NCI-H526 (cell line): Measurements from ENCODE around the gene EIF6.
"Not testable (repeated sequence)": the region's sequence is repeated elsewhere in the genome, so short reads cannot be mapped to it uniquely, and the experiment has no call there.

Experiments
- DNase-seq, 2 experiments: peaks; one replicate each; lab custom pipeline; 2025; lab: John Stamatoyannopoulos, UW

The EIF6 gene

GRCh38 chr20:35284267-35284991 is at the start of gene EIF6:
TSS of gene EIF6 (minus strand) at chr20:35284772. CDS start at chr20:35284487, 285 bp downstream.
- DNase-seq = peak; percentile 80 to 96

DNA sequence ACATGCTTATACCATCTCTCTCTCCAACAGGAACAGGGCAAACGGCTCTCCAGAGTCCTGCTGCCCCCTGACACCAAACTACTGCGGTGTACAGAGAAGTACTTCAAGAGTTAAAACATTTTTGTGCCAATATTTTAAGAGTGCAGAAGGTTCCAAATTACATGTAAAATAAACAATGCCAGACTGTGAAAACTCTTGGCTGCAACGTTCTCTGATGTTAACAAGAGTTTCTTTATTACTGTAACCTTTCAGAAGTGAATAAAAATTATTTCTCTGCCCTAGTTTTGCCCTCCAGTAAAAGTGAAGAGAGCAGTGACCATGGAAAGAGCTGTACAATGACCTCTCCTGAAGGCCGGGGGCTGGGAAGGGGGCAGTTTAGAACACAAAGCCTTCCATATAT is 49.0 kb upstream of the EIF6 start:
- DNase-seq = no peak

- DNase-seq = no peak
These were observed 48.1 kb upstream of the EIF6 start for GRCh38 chr20:35332540-35333200.

- DNase-seq = peak; percentile 17 to 65
These were observed 45.0 kb upstream of the EIF6 start for GRCh38 chr20:35329435-35330139.

DNA sequence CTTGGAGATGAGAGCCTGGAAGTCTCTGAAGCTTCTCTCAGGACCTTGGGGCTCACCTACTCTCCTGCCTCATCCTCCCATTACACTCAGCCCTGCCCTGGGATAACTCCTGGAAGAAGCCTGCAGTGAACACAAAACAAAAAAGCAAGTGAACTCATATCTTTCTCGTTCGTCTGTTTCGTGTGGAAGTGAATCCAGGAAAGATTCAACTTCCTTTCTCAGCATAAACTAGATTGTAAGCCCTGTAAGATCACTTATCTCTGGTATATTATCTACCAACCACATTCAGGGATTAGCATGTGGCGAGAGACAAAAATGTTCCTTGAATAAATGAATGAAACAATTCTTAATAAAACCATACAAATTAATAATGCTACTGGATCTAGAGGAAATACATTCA is 44.1 kb upstream of the EIF6 start:
- DNase-seq = no peak

GRCh38 chr20:35328095-35328685 is 43.6 kb upstream of the EIF6 start:
- DNase-seq = no peak

GRCh38 chr20:35327074-35327976 is 42.8 kb upstream of the EIF6 start:
- no peak for DNase-seq

DNA sequence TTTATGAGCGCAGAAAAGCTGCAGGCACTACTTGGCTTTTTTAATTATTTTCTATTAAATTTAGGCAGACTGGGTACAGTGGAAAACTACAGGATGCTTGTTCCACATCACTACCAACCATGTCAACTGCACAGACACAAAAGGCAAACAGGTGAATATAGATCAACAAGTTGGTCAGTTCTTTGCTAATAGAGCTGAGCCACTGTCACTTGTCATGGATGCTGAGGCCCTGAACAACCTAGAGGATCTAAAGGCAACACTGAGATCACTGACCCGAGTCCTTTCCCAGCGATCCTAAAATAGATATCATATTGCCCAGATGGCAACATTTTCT is 42.1 kb upstream of the EIF6 start:
- DNase-seq = no peak

DNA sequence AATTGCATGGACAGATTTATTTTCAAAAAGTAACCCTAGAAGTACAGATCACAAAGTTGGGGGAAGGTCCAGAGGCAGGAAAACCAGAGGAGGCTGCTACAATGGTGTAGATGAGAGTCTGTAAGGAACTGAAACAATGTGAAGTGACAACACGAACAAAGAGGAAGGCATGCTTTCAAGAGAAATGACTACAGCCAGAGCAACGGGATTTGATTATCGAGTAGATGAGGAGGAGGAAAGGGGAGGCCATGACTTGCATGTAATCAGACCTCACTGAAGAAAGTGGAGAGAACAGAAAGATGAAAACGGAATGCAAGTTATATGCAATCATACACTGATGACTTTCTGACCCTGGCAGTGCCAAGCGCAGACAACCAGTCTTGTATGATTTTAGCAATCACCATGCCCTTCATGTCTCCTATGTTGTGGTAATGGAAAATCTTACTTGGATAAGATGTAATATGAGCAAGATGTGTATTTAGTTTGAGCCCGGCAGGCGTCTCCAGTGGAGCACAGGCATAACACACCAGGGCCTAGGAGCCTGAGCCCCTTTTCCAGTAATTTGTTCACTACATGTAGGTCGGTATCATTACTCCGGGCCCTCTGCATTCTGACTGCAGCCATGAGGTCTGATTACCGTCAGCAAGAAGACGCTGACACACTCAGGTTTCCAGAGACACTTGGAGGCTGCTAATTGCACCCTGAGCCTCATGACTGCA is 41.6 kb upstream of the EIF6 start:
- no peak for DNase-seq

DNA sequence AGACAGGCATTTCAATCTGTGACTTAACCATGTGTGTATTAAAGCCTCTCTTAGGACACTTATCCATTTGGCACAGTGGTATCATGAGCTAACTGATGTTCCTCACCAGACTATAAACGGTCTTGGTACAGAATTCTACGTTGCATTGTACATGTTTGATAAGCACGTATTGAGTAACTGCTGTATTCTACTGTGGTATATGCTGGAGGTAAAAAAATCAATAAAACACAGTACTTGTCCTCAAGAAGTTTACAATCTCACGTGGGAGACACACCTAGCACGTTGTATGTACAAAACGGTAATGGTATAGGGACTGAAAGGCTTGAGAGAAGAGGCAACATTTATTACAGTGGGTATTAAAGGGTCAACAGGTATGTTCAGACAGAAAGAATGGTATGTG is 40.8 kb upstream of the EIF6 start:
- DNase-seq = no peak

GRCh38 chr20:35320396-35321126 is 36.0 kb upstream of the EIF6 start:
- no peak for DNase-seq

- DNase-seq = no peak
These were observed 35.3 kb upstream of the EIF6 start for GRCh38 chr20:35319871-35320197.

DNA sequence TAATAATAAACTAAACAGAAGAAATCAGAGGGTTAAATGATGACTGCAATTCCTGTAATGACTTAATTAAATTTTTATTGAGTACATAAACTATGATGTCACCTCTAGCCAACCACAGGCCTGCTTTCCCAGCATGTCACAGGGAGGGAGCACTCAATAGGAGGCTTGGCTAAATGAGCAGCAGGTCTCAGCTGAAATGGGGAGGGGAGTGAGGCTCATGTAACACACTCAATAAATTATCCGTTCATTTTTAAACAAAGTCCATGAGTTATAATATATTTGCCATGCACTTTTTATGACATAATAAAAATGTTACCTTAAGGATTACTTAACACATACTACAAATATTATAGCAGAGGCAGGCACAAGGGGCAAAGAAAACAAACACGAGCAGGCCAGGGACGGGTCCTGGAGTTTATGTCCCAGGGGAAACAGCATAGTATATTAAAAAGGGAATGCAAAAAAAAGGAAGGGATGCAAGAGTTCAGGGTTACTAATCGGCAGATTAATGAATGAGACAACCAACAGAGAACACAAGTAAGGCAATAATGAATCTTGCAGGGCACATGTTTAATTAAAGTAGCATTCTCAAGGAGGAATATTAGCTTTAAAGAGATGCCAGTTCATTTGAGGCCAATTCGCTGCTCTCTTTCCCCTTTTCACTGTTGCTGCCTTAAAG is 34.8 kb upstream of the EIF6 start:
- DNase-seq = no peak

- no peak for DNase-seq
These were observed 34.1 kb upstream of the EIF6 start for GRCh38 chr20:35318502-35319157.

- no peak for DNase-seq
These were observed 33.0 kb upstream of the EIF6 start for GRCh38 chr20:35317416-35318210.

DNA sequence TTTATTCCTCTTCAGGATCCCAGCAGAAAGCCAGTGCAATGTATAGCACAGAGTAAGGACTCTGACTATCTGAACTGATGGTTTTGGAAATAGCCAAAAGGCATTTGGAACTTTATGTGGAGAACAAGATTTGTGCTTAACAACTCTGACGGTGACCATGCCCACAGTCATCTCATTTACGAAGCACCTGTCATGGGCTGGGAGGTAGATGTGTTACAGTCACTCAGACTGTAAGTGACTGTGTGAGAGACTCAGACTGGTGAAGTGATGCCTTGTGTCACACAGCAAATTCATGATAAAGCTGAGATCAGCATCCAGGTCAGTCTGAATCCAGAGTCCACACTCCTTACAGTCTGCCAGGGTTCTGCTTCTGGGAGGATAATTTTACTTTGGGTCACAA is 31.5 kb upstream of the EIF6 start:
- no peak for DNase-seq

- not testable (repeated sequence) for DNase-seq
These were observed 31.1 kb upstream of the EIF6 start for GRCh38 chr20:35315632-35316020.

GRCh38 chr20:35314816-35315631 is 30.5 kb upstream of the EIF6 start:
- no peak for DNase-seq
